ENCODE measurements around the gene KAZN.

- no peak for TF ChIP-seq ARNTL (CRISPR knock-in tag; IDR thresholded peaks at IDR 0.05; ENCODE audit: borderline replicate concordance, low read depth)
- TF ChIP-seq CREB5 (CRISPR knock-in tag; IDR thresholded peaks at IDR 0.05; ENCODE audit: low read depth), result no peak
- TF ChIP-seq TSHZ2 (CRISPR knock-in tag; IDR thresholded peaks at IDR 0.05), result no peak
- TF ChIP-seq BACH2 (CRISPR knock-in tag; IDR thresholded peaks at IDR 0.05; ENCODE audit: borderline replicate concordance), result no peak
- TF ChIP-seq CSDC2 (CRISPR knock-in tag; IDR thresholded peaks at IDR 0.05), result no peak
- no peak for TF ChIP-seq CSRNP3 (CRISPR knock-in tag; IDR thresholded peaks at IDR 0.05)
- TF ChIP-seq SNAI2 (CRISPR knock-in tag; IDR thresholded peaks at IDR 0.05), result no peak
- no peak for TF ChIP-seq TCF4 (CRISPR knock-in tag; IDR thresholded peaks at IDR 0.05; ENCODE audit: borderline replicate concordance)
These were observed 61.4 kb downstream of the KAZN start for GRCh38 chr1:14659913-14660312.
